OCI-LY7 (cell line): Measurements from ENCODE around the gene HTR7.

ENCODE experiments used
- EZH2phosphoT487 ChIP-seq: fragments of 200-600 bp; sonication (generic); IDR thresholded peaks from 2 replicates; pipeline ENCODE4 v1.6.1; 2018; ENCODE audit warnings: low read depth, borderline replicate concordance, mild to moderate bottlenecking, mixed run types, antibody characterized with exemption, low read length, moderate library complexity, mixed read lengths
- TF ChIP-seq, protein P1 (sequence below): fragments of 200-600 bp; sonication (generic); conservative IDR thresholded peaks from 2 replicates; pipeline ENCODE4 v1.5.1; 2014; ENCODE audit warnings: mild to moderate bottlenecking, antibody characterized with exemption, low read length, moderate library complexity, mixed read lengths

- TF ChIP-seq, protein P1, sequence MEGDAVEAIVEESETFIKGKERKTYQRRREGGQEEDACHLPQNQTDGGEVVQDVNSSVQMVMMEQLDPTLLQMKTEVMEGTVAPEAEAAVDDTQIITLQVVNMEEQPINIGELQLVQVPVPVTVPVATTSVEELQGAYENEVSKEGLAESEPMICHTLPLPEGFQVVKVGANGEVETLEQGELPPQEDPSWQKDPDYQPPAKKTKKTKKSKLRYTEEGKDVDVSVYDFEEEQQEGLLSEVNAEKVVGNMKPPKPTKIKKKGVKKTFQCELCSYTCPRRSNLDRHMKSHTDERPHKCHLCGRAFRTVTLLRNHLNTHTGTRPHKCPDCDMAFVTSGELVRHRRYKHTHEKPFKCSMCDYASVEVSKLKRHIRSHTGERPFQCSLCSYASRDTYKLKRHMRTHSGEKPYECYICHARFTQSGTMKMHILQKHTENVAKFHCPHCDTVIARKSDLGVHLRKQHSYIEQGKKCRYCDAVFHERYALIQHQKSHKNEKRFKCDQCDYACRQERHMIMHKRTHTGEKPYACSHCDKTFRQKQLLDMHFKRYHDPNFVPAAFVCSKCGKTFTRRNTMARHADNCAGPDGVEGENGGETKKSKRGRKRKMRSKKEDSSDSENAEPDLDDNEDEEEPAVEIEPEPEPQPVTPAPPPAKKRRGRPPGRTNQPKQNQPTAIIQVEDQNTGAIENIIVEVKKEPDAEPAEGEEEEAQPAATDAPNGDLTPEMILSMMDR: no peak
- no peak for TF ChIP-seq EZH2phosphoT487
Measured at GRCh38 chr10:90818736-90819135, 39.1 kb downstream of the HTR7 start.
